Measurements from ENCODE around the gene HYKK.
"Not testable (repeated sequence)": the region's sequence is repeated elsewhere in the genome, so short reads cannot be mapped to it uniquely, and the experiment has no call there.

Gene HYKK

DNA sequence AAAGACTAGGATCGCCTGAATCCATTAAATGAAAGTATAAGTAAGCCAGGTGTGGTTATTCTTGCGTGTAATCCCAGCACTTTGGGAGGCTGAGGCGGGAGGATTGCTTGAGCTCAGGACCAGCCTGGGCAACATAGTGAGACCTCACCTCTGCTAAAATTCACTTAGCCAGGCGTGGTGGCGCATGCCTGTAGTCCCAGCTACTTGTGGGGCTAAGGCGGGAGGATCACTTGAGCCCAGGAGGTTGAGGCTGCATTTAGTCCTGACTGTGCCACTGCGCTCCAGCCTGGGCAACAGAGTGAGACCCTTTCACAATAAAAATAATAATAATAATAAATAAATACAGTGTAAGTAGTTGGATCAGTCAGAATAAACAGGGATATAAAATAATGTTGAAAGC, 25.5 kb upstream of the HYKK start:
- no peak for DNase-seq (ENCODE audit: low spot score)
- no peak overlapping the region for H3K4me3 ChIP-seq
- TF ChIP-seq, protein P1, sequence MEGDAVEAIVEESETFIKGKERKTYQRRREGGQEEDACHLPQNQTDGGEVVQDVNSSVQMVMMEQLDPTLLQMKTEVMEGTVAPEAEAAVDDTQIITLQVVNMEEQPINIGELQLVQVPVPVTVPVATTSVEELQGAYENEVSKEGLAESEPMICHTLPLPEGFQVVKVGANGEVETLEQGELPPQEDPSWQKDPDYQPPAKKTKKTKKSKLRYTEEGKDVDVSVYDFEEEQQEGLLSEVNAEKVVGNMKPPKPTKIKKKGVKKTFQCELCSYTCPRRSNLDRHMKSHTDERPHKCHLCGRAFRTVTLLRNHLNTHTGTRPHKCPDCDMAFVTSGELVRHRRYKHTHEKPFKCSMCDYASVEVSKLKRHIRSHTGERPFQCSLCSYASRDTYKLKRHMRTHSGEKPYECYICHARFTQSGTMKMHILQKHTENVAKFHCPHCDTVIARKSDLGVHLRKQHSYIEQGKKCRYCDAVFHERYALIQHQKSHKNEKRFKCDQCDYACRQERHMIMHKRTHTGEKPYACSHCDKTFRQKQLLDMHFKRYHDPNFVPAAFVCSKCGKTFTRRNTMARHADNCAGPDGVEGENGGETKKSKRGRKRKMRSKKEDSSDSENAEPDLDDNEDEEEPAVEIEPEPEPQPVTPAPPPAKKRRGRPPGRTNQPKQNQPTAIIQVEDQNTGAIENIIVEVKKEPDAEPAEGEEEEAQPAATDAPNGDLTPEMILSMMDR (IDR thresholded peaks at IDR 0.05), result no peak
- H3K27ac ChIP-seq, result no peak overlapping the region

- Histone ChIP-seq H3K27ac (no peak overlapping the region), H3K4me3 (no peak overlapping the region)
- TF ChIP-seq, protein P1 (IDR thresholded peaks at IDR 0.05), result no peak
- DNase-seq (ENCODE audit: low spot score), result no peak
Observed at GRCh38 chr15:78492872-78493271, 14.5 kb upstream of the HYKK start.

- TF ChIP-seq, protein P1 (IDR thresholded peaks at IDR 0.05), result no peak
- Histone ChIP-seq H3K4me3 (no peak overlapping the region), H3K27ac (no peak overlapping the region)
- no peak for DNase-seq (ENCODE audit: low spot score)
Observed at GRCh38 chr15:78501857-78502256, 5.5 kb upstream of the HYKK start.

- TF ChIP-seq, protein P1 (IDR thresholded peaks at IDR 0.05), result no peak
- DNase-seq (ENCODE audit: low spot score), result no peak
- Histone ChIP-seq H3K27ac (no peak overlapping the region), H3K4me3 (no peak overlapping the region)
Observed at GRCh38 chr15:78502641-78503040, 4.7 kb upstream of the HYKK start.

DNA sequence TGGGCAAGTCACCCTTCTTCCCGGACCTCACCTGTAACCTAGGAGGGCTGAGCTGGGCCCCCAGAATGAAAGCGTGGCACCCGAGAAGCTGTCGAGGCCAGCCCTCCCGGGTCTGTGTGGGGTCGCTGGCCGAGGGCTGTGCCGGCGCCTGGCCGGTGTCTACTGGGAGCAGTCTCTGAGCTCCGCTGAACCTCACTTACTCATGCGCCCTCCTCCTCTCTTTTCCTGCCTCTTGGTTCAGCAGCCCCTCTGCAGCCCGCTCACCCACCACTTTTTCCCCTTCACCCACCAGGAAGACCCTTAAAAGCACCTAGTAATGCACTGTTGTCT, 419 bp downstream of the HYKK start:
- Histone ChIP-seq H3K4me3 (peak overlapping the region; percentile 91), H3K27ac (peak overlapping the region; percentile 72 to 78)
- TF ChIP-seq, protein P1 (IDR thresholded peaks at IDR 0.05), result no peak
- DNase-seq (ENCODE audit: low spot score), result no peak

- no peak for DNase-seq (ENCODE audit: low spot score)
- TF ChIP-seq, protein P1 (IDR thresholded peaks at IDR 0.05), result no peak
- Histone ChIP-seq H3K27ac (no peak overlapping the region), H3K4me3 (peak overlapping the region; percentile 91)
Observed at GRCh38 chr15:78508272-78508671, 895 bp downstream of the HYKK start.

DNA sequence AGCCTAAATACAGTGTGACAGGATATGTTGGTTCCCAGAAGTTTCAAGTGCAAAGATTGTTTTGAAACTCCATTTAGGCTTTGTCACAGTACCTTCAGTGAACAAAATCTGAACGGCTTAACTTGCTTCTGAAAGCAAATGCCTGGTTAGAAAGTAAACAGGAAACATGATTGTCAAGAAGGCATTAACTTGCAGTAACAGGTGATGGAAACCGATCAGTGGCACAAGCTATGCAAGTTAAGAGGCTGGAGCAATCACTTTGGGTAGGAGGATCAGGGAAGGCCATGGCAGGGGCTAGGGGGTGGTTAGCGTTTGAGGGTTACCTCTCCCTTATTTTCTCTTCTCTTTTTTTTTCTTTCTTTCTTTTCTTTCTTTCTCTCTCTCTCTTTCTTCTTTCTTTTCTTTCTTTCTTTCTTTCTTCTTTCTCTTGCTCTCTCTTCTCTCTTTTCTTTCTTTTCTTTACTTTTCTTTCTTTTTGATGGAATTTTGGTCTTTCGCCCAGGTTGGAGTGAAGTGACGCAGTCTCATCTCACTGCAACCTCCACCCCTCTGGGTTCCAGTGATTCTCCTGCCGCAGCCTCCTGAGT, 2.4 kb downstream of the HYKK start:
- no peak overlapping the region for H3K27ac ChIP-seq

GRCh38 chr15:78520035-78520434, 12.7 kb downstream of the HYKK start:
- not testable (repeated sequence) for DNase-seq (ENCODE audit: low spot score); H3K4me3 ChIP-seq; H3K27ac ChIP-seq

More for the DNA sequence above, 2.4 kb downstream of the HYKK start:
- TF ChIP-seq, protein P1 (IDR thresholded peaks at IDR 0.05), result no peak
- no peak for DNase-seq (ENCODE audit: low spot score)
- H3K4me3 ChIP-seq, result no peak overlapping the region

Data from coronary artery (tissue), 2 donors.